HL-60 (cell line): ENCODE results near the gene JPH4.

Source experiments
- DNase-seq, 2 experiments: peaks; one replicate each; pipeline ENCODE4 v3.0.0-alpha.2; 2010 to 2020; ENCODE audit warnings: low read depth in 1 of 2, low spot score in 1 of 2
- H3K27ac ChIP-seq: fragments of 250-450 bp; sonication (Bioruptor Pico); replicated peaks from 2 replicates; pipeline ENCODE4 v1.5.1; 2020; ENCODE audit warnings: mild to moderate bottlenecking, moderate library complexity
- H3K27me3 ChIP-seq: fragments of 250-450 bp; sonication (Bioruptor Pico); 2 replicates; pipeline ENCODE4 v1.5.1; 2021; ENCODE audit warnings: mild to moderate bottlenecking, moderate library complexity; ENCODE audit not compliant: insufficient read depth, poor library complexity, severe bottlenecking
- H3K4me3 ChIP-seq: replicated peaks from 2 replicates; pipeline ENCODE4 v1.5.1; 2011; ENCODE audit warnings: mild to moderate bottlenecking, control low read depth, low read length; ENCODE audit not compliant: insufficient read depth
- CTCF ChIP-seq: IDR thresholded peaks from one replicate; pipeline ENCODE4 v1.5.1; 2011; ENCODE audit warnings: low read length, control low read depth, inconsistent platforms; ENCODE audit not compliant: insufficient read depth
- GABPA ChIP-seq: IDR thresholded peaks from 2 replicates; pipeline ENCODE4 v1.6.1; 2012; ENCODE audit warnings: low read depth
- POLR2AphosphoS5 ChIP-seq: IDR thresholded peaks from 2 replicates; pipeline ENCODE4 v1.6.1; 2012; ENCODE audit warnings: low read depth
- REST ChIP-seq: IDR thresholded peaks from 2 replicates; pipeline ENCODE4 v1.6.1; 2012; ENCODE audit warnings: low read depth; ENCODE audit not compliant: insufficient replicate concordance
- SPI1 ChIP-seq: IDR thresholded peaks from 2 replicates; pipeline ENCODE4 v1.6.1; 2012; ENCODE audit warnings: low read depth, mild to moderate bottlenecking, borderline replicate concordance

Gene JPH4

GRCh38 chr14:23547924-23548323 lies 30.7 kb downstream of the JPH4 start:
- H3K27ac ChIP-seq = no peak overlapping the region

GRCh38 chr14:23546450-23547035 lies 32.0 kb downstream of the JPH4 start:
- Histone ChIP-seq H3K27ac (no peak overlapping the region), H3K27me3 (no peaks in the 10 kb centered on the region), H3K4me3 (no peak overlapping the region)
- DNase-seq = no peak
- TF ChIP-seq REST (no peak), CTCF (no peak), SPI1 (no peak), POLR2AphosphoS5 (no peak), GABPA (no peak)

More at GRCh38 chr14:23547924-23548323, 30.7 kb downstream of the JPH4 start:
- Histone ChIP-seq H3K4me3 (no peak overlapping the region), H3K27me3 (no peaks in the 10 kb centered on the region)
- TF ChIP-seq GABPA = no peak
- TF ChIP-seq CTCF = no peak
- no peak for TF ChIP-seq POLR2AphosphoS5
- TF ChIP-seq REST = no peak
- TF ChIP-seq SPI1 = no peak
- no peak for DNase-seq

- Histone ChIP-seq H3K27ac (no peak overlapping the region), H3K27me3 (no peaks in the 10 kb centered on the region), H3K4me3 (no peak overlapping the region)
- no peak for DNase-seq
- TF ChIP-seq CTCF (no peak), GABPA (no peak), REST (no peak), POLR2AphosphoS5 (no peak), SPI1 (no peak)
These were observed 32.7 kb downstream of the JPH4 start for GRCh38 chr14:23545740-23546365.
